T-helper 1 cell (primary cell): ENCODE measurements around the gene KMT5B.

ENCODE experiments used
- DNase-seq, 5 donors: peaks; one replicate each; pipeline ENCODE4 v3.0.0-alpha.2; 2012 to 2020

The KMT5B gene

GRCh38 chr11:68215524-68216170 is 2.6 kb upstream of the KMT5B start:
- DNase-seq, result no peak

- no peak for DNase-seq
Observed at GRCh38 chr11:68215087-68215445, 2.0 kb upstream of the KMT5B start.

- peak in 1 of 5 donors; percentile 14 for DNase-seq
Observed at GRCh38 chr11:68214173-68215086, 1.3 kb upstream of the KMT5B start.

- peak; percentile 73 to 88 (median 74) for DNase-seq
Observed at GRCh38 chr11:68213555-68214172, 568 bp upstream of the KMT5B start.

GRCh38 chr11:68212421-68213134 is 518 bp downstream of the KMT5B start:
- peak; percentile 39 to 59 (median 54) for DNase-seq

- DNase-seq, result no peak
Observed at GRCh38 chr11:68211546-68211945, 1.6 kb downstream of the KMT5B start.

- peak in 2 of 5 donors; percentile 15 to 51 for DNase-seq
Observed at GRCh38 chr11:68206211-68206610, 6.9 kb downstream of the KMT5B start.

- DNase-seq, result no peak
Observed at GRCh38 chr11:68204402-68204801, 8.7 kb downstream of the KMT5B start.

GRCh38 chr11:68202165-68202564 is 10.9 kb downstream of the KMT5B start:
- no peak for DNase-seq

GRCh38 chr11:68201492-68201891 is 11.6 kb downstream of the KMT5B start:
- no peak for DNase-seq

GRCh38 chr11:68200639-68201038 is 12.5 kb downstream of the KMT5B start:
- DNase-seq, result no peak

GRCh38 chr11:68199295-68199987 is 13.7 kb downstream of the KMT5B start:
- no peak for DNase-seq

- DNase-seq, result no peak
Observed at GRCh38 chr11:68196219-68196618, 16.9 kb downstream of the KMT5B start.

- no peak for DNase-seq
Observed at GRCh38 chr11:68194675-68195294, 18.3 kb downstream of the KMT5B start.

GRCh38 chr11:68193018-68193417 is 20.1 kb downstream of the KMT5B start:
- no peak for DNase-seq

- DNase-seq, result no peak
Observed at GRCh38 chr11:68191661-68192579, 21.2 kb downstream of the KMT5B start.

- DNase-seq, result no peak
Observed at GRCh38 chr11:68189888-68190287, 23.2 kb downstream of the KMT5B start.

GRCh38 chr11:68189082-68189481 is 24.0 kb downstream of the KMT5B start:
- DNase-seq, result no peak

- no peak for DNase-seq
Observed at GRCh38 chr11:68186061-68186460, 27.0 kb downstream of the KMT5B start.

- DNase-seq, result no peak
Observed at GRCh38 chr11:68181719-68182451, 31.2 kb downstream of the KMT5B start.
